ENCODE data around the gene CXCL14.

CXCL14 gene

DNA sequence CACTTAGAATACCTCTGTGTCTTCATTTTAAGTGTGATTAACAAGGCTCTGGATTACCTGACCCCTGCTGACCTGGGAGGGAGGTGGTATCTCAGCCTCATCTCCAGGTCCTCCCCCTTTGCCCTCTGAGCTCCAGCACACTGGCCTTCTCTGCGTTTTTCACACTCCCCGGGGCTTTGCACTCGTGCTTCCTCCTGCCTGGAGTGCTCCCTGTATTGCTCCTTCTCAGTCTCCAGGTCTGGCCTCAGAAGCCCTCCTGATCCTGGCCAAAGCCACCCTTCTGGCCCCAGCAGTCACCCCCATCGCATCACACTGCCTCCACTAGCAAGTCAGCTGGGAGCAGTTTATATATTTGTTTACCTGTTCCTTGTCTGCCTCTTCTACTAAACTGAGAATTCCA is 29.4 kb downstream of the CXCL14 start:
- Histone ChIP-seq H3K4me1 (ENCODE audit: control insufficient read depth in 1 of 2, insufficient read depth in 1 of 2, low read depth in 1 of 2, low read length in 1 of 2) (peaks cover 2 to 5% of the 10 kb centered on the region in 2 experiments), H3K27ac (no peak overlapping the region), H3K4me3 (ENCODE audit: low read depth in 1 of 2, low read length in 1 of 2) (no peak overlapping the region), H3K36me3 (no peaks in the 10 kb centered on the region), H3K27me3 (peaks cover 100% of the 10 kb centered on the region), H3K9me3 (no peaks in the 10 kb centered on the region)
- TF ChIP-seq, protein P1, sequence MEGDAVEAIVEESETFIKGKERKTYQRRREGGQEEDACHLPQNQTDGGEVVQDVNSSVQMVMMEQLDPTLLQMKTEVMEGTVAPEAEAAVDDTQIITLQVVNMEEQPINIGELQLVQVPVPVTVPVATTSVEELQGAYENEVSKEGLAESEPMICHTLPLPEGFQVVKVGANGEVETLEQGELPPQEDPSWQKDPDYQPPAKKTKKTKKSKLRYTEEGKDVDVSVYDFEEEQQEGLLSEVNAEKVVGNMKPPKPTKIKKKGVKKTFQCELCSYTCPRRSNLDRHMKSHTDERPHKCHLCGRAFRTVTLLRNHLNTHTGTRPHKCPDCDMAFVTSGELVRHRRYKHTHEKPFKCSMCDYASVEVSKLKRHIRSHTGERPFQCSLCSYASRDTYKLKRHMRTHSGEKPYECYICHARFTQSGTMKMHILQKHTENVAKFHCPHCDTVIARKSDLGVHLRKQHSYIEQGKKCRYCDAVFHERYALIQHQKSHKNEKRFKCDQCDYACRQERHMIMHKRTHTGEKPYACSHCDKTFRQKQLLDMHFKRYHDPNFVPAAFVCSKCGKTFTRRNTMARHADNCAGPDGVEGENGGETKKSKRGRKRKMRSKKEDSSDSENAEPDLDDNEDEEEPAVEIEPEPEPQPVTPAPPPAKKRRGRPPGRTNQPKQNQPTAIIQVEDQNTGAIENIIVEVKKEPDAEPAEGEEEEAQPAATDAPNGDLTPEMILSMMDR (IDR thresholded peaks at IDR 0.05): no peak

DNA sequence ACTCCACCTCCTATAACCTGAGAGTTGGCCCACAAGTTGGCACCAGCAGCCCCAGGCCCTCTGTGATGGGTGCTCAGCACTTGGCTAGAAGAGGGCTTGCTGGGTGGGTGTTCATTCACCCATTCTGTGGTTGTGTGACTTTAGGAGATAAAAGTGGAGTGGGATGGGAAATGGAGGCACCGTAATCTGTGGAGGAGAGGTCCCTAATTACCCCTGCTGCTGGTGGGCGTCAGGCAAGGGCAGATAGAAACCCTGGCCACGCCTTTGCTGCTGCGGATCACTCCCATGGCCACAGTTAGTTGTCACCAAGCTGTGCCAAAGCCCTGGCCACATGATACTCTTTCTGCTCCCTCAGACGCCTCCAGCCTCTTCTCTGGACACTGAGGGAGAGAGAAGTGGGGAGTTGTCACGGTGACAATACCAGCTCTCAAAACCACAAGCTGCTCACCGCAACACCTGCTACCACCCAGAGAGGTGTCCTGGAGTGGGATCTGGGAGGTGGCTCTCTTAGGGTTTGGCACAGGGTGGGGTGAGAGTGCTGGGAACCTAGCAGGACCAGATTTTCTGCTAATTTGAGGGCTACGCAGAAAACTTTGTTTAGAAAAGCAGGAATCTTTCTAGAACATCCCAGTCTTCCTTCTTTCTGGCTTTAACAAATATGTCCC is 31.1 kb downstream of the CXCL14 start:
- H3K9me3 ChIP-seq: no peaks in the 10 kb centered on the region
- H3K27ac ChIP-seq: no peak overlapping the region
- peaks cover 100% of the 10 kb centered on the region for H3K27me3 ChIP-seq
- TF ChIP-seq, protein P1 (IDR thresholded peaks at IDR 0.05): no peak
- H3K36me3 ChIP-seq: no peaks in the 10 kb centered on the region
- H3K4me3 ChIP-seq (ENCODE audit: low read depth in 1 of 2, low read length in 1 of 2): no peak overlapping the region
- H3K4me1 ChIP-seq (ENCODE audit: control insufficient read depth in 1 of 2, insufficient read depth in 1 of 2, low read depth in 1 of 2, low read length in 1 of 2): peaks cover 14 to 15% of the 10 kb centered on the region in 2 experiments

- H3K9me3 ChIP-seq: no peaks in the 10 kb centered on the region
- TF ChIP-seq, protein P1 (IDR thresholded peaks at IDR 0.05): no peak
- no peaks in the 10 kb centered on the region for H3K36me3 ChIP-seq
- peaks cover 100% of the 10 kb centered on the region for H3K27me3 ChIP-seq
- peaks cover 14 to 15% of the 10 kb centered on the region in 2 experiments for H3K4me1 ChIP-seq (ENCODE audit: control insufficient read depth in 1 of 2, insufficient read depth in 1 of 2, low read depth in 1 of 2, low read length in 1 of 2)
- H3K4me3 ChIP-seq (ENCODE audit: low read depth in 1 of 2, low read length in 1 of 2): no peak overlapping the region
- no peak overlapping the region for H3K27ac ChIP-seq
Measured at GRCh38 chr5:135546912-135547311, 31.9 kb downstream of the CXCL14 start.

GRCh38 chr5:135546101-135546500 is 32.7 kb downstream of the CXCL14 start:
- TF ChIP-seq, protein P1 (IDR thresholded peaks at IDR 0.05): no peak
- peaks cover 100% of the 10 kb centered on the region for H3K27me3 ChIP-seq
- H3K4me1 ChIP-seq (ENCODE audit: control insufficient read depth in 1 of 2, insufficient read depth in 1 of 2, low read depth in 1 of 2, low read length in 1 of 2): peaks cover 14 to 15% of the 10 kb centered on the region in 2 experiments
- no peak overlapping the region for H3K27ac ChIP-seq
- no peak overlapping the region for H3K4me3 ChIP-seq (ENCODE audit: low read depth in 1 of 2, low read length in 1 of 2)
- no peaks in the 10 kb centered on the region for H3K9me3 ChIP-seq
- no peaks in the 10 kb centered on the region for H3K36me3 ChIP-seq

- TF ChIP-seq, protein P1 (IDR thresholded peaks at IDR 0.05): no peak
- Histone ChIP-seq H3K4me1 (ENCODE audit: control insufficient read depth in 1 of 2, insufficient read depth in 1 of 2, low read depth in 1 of 2, low read length in 1 of 2) (peaks cover 14 to 15% of the 10 kb centered on the region in 2 experiments), H3K9me3 (no peaks in the 10 kb centered on the region), H3K4me3 (ENCODE audit: low read depth in 1 of 2, low read length in 1 of 2) (no peak overlapping the region), H3K36me3 (no peaks in the 10 kb centered on the region), H3K27ac (no peak overlapping the region), H3K27me3 (peaks cover 100% of the 10 kb centered on the region)
Measured at GRCh38 chr5:135545099-135545498, 33.7 kb downstream of the CXCL14 start.

All from neutrophil (primary cell).